SU-DHL-6 (cell line): Measurements from ENCODE around the gene WBP2NL.

Source experiments
- H2AFZ ChIP-seq: fragments of 200-600 bp; sonication (generic); 2 replicates; pipeline ENCODE4 v1.6.1; 2014; ENCODE audit warnings: low read depth, mild to moderate bottlenecking, moderate library complexity, mixed read lengths, antibody characterized with exemption, low read length; ENCODE audit not compliant: severe bottlenecking
- H3F3A ChIP-seq: fragments of 200-600 bp; shearing (Covaris generic); 2 replicates; pipeline ENCODE4 v1.6.0; 2016; ENCODE audit warnings: antibody characterized with exemption, mild to moderate bottlenecking; ENCODE audit not compliant: insufficient read depth
- H3K27ac ChIP-seq: fragments of 200-600 bp; sonication (generic); 2 replicates; pipeline ENCODE4 v1.5.1; 2016; ENCODE audit warnings: low read depth, mild to moderate bottlenecking, low read length, moderate library complexity, mixed read lengths
- H3K27me3 ChIP-seq: fragments of 200-600 bp; sonication (generic), shearing (Covaris generic); 2 replicates; pipeline ENCODE4 v1.6.0; 2014; ENCODE audit warnings: mild to moderate bottlenecking, low read length
- H3K36me3 ChIP-seq: fragments of 200-600 bp; sonication (generic); 2 replicates; pipeline ENCODE4 v1.6.1; 2014; ENCODE audit warnings: mild to moderate bottlenecking, low read length, mixed read lengths
- H3K4me2 ChIP-seq: fragments of 300-600, 200-600 bp; shearing (Covaris generic), sonication (generic); 2 replicates; pipeline ENCODE4 v1.6.0; 2014; ENCODE audit warnings: low read length, low read depth, mild to moderate bottlenecking; ENCODE audit not compliant: poor library complexity, severe bottlenecking
- H3K4me3 ChIP-seq: fragments of 200-600 bp; sonication (generic); 2 replicates; pipeline ENCODE4 v1.5.1; 2014; ENCODE audit warnings: antibody characterized with exemption, low read length, mild to moderate bottlenecking, mixed read lengths; ENCODE audit not compliant: insufficient read depth, poor library complexity, severe bottlenecking
- H3K79me2 ChIP-seq: fragments of 200-600 bp; sonication (generic); 2 replicates; pipeline ENCODE4 v1.6.1; 2014; ENCODE audit warnings: mild to moderate bottlenecking, low read length, moderate library complexity; ENCODE audit not compliant: insufficient read depth
- H3K9ac ChIP-seq: fragments of 200-600 bp; sonication (generic); 2 replicates; pipeline ENCODE4 v1.7.0; 2014; ENCODE audit warnings: mild to moderate bottlenecking, low read length
- H3K9me2 ChIP-seq: fragments of 200-600 bp; sonication (generic); replicated peaks from 2 replicates; pipeline ENCODE4 v1.6.1; 2014; ENCODE audit warnings: low read length; ENCODE audit not compliant: insufficient read depth
- H3K9me3 ChIP-seq: fragments of 200-600 bp; sonication (generic); 2 replicates; pipeline ENCODE4 v1.6.1; 2014; ENCODE audit warnings: low read length, mixed read lengths; ENCODE audit not compliant: insufficient read depth
- H4K20me1 ChIP-seq: fragments of 200-600 bp; sonication (generic); 2 replicates; pipeline ENCODE4 v1.6.1; 2014; ENCODE audit warnings: low read depth, mild to moderate bottlenecking, antibody characterized with exemption, low read length, moderate library complexity, mixed read lengths
- EZH2phosphoT487 ChIP-seq: fragments of 200-600 bp; sonication (generic), shearing (Covaris generic); conservative IDR thresholded peaks from 2 replicates; pipeline ENCODE4 v1.6.1; 2018; ENCODE audit warnings: mild to moderate bottlenecking, antibody characterized with exemption, low read length, moderate library complexity, mixed read lengths
- TF ChIP-seq, protein P1 (sequence below): fragments of 200-600 bp; sonication (generic); IDR thresholded peaks from one replicate; pipeline ENCODE4 v1.5.1; 2017; ENCODE audit warnings: antibody characterized with exemption, mild to moderate bottlenecking, low read length, moderate library complexity; ENCODE audit not compliant: insufficient read depth, poor library complexity, severe bottlenecking

The WBP2NL gene

DNA sequence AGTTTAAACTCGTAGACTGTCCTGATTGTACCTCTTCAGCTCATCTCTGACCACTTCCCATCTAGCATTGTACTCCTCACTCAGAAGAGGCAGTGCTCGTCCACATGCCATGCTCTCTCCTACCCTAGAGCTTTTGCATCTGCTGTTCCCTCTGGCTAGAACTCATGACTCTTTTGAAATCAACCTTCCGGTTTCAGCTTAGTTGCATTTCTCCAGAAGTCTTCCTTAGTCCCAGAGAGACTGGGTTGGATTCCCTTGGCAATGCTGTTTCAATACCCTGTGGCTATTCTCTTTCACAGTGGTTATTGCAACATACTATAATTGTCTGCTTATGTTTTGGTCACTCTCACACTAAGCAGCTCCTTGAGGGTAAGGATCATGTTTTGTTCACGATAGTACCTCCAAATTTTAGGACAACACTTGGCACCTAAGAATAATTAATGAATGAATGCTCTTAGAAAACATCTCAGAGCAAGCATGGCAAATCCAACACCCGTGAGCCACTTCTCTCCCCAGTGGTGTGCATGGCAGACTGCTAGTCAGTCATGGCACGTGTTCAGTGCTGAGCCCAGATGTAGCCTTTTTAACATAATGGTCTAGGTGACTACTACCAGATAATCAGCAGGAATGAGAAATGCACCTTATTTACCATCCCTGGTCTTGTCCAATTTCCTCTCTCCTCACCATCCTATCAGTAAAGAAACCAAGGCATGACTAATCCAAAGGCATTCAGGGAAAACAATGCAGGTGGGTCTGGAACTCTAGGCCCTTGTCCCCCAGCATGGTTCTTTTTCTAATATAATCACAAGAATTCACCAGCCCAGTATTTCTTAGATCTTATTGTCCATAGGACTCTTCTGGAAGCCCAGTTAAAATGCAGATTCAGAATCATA lies 14.8 kb upstream of the WBP2NL start:
- Histone ChIP-seq H3K4me3 (no peak overlapping the region), H3K79me2 (no peaks in the 10 kb centered on the region), H3K4me2 (no peak overlapping the region), H3F3A (no peaks in the 10 kb centered on the region), H3K9ac (no peak overlapping the region), H4K20me1 (no peaks in the 10 kb centered on the region), H3K9me3 (no peaks in the 10 kb centered on the region), H3K27ac (no peak overlapping the region), H3K9me2 (no peaks in the 10 kb centered on the region), H2AFZ (no peak overlapping the region), H3K27me3 (no peaks in the 10 kb centered on the region), H3K36me3 (no peaks in the 10 kb centered on the region)
- no peak for TF ChIP-seq EZH2phosphoT487
- TF ChIP-seq, protein P1, sequence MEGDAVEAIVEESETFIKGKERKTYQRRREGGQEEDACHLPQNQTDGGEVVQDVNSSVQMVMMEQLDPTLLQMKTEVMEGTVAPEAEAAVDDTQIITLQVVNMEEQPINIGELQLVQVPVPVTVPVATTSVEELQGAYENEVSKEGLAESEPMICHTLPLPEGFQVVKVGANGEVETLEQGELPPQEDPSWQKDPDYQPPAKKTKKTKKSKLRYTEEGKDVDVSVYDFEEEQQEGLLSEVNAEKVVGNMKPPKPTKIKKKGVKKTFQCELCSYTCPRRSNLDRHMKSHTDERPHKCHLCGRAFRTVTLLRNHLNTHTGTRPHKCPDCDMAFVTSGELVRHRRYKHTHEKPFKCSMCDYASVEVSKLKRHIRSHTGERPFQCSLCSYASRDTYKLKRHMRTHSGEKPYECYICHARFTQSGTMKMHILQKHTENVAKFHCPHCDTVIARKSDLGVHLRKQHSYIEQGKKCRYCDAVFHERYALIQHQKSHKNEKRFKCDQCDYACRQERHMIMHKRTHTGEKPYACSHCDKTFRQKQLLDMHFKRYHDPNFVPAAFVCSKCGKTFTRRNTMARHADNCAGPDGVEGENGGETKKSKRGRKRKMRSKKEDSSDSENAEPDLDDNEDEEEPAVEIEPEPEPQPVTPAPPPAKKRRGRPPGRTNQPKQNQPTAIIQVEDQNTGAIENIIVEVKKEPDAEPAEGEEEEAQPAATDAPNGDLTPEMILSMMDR = no peak

DNA sequence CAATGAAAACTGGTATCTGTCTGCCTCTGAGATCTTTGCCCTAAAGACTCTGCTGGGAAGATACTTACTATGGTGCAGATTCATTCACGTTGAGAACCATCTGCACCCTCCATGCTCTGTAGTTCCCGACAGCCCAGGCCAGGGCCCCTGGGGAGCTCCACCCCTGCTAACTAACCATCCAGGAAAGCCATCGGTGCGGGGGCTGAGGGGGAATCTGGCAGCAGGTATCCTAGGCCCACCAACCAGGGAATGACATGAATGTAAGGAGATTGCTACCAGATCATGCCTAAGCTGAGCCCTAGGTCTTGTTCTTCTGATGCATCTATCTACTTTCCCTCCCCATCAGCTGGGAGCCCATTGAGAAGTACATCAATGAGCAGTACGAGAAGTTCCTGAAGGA lies 11.3 kb upstream of the WBP2NL start:
- TF ChIP-seq EZH2phosphoT487 = no peak
- no peak overlapping the region for H3K4me3 ChIP-seq
- H3K27me3 ChIP-seq = no peaks in the 10 kb centered on the region
- no peaks in the 10 kb centered on the region for H3K36me3 ChIP-seq
- no peak overlapping the region for H3K9ac ChIP-seq
- no peaks in the 10 kb centered on the region for H3K9me2 ChIP-seq
- no peak overlapping the region for H3K27ac ChIP-seq
- H3K9me3 ChIP-seq = no peaks in the 10 kb centered on the region
- no peak overlapping the region for H3K4me2 ChIP-seq
- no peaks in the 10 kb centered on the region for H3F3A ChIP-seq
- no peaks in the 10 kb centered on the region for H3K79me2 ChIP-seq
- no peaks in the 10 kb centered on the region for H4K20me1 ChIP-seq
- no peak overlapping the region for H2AFZ ChIP-seq

DNA sequence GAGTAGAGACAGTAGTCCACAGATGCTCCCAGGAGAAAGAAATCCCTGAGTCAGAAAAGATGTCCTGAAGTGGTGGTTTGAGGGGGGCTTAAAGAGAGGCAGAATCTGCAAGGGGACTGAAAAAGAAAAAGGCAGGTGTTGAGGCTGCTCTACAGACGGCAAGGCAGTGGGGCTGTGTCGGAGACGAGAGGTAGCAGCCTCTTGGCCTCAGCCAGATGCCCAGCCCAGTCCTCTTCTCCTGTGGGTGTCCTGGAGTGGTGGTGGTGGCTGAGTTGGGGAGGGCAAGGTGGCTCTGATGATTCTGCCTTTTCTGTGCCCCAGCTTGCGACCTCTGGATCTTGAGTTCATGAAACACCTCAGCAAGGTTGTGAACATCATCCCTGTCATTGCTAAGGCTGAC lies 9.3 kb upstream of the WBP2NL start:
- Histone ChIP-seq H3K9me3 (no peaks in the 10 kb centered on the region), H3K27ac (no peak overlapping the region), H3K36me3 (no peaks in the 10 kb centered on the region), H2AFZ (no peak overlapping the region), H4K20me1 (no peaks in the 10 kb centered on the region), H3K27me3 (no peaks in the 10 kb centered on the region), H3K4me3 (no peak overlapping the region), H3K9me2 (no peaks in the 10 kb centered on the region), H3K9ac (no peak overlapping the region), H3K4me2 (no peak overlapping the region), H3K79me2 (no peaks in the 10 kb centered on the region), H3F3A (no peaks in the 10 kb centered on the region)
- TF ChIP-seq, protein P1 = no peak
- no peak for TF ChIP-seq EZH2phosphoT487

DNA sequence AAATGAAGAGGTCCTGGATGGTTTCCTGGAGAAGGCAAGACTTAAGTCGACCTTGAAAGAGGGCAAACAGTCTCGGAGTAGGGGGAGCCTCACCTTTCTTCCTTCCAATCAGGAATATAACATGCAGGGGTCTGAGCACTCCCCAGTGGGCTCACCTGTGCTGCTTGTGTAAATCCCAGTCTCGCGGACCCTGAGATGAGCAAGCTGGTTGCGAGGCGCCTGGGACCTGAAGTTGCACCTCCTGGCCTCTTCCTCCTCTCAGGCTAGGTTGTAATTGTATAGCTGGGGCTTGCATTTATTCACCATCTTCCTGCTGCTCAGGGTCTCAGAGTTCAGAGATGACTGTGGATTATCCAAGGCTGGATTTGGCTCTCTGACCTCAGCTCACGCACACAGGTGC lies 7.5 kb upstream of the WBP2NL start:
- Histone ChIP-seq H3K36me3 (no peaks in the 10 kb centered on the region), H3K4me2 (no peak overlapping the region), H3K9ac (no peak overlapping the region), H3K79me2 (no peaks in the 10 kb centered on the region), H3K4me3 (no peak overlapping the region), H3F3A (no peaks in the 10 kb centered on the region), H3K9me3 (no peaks in the 10 kb centered on the region), H3K9me2 (no peaks in the 10 kb centered on the region), H2AFZ (no peak overlapping the region), H3K27ac (no peak overlapping the region), H3K27me3 (no peaks in the 10 kb centered on the region), H4K20me1 (no peaks in the 10 kb centered on the region)
- no peak for TF ChIP-seq EZH2phosphoT487
- TF ChIP-seq, protein P1 = no peak
